Stimulated activated CD8-positive, alpha-beta memory T cell treated with anti-CD3 and anti-CD28 coated beads, Interleukin-4, amount 100 ng/mL, for 4 hours (primary cell): Measurements from ENCODE around the gene CEP112.

Experiments
- DNase-seq, 2 donors: peaks; one replicate each; pipeline ENCODE4 v3.0.0-alpha.2; 2020; ENCODE audit warnings: low read depth in 2 of 2, low spot score in 1 of 2

The CEP112 gene

DNA sequence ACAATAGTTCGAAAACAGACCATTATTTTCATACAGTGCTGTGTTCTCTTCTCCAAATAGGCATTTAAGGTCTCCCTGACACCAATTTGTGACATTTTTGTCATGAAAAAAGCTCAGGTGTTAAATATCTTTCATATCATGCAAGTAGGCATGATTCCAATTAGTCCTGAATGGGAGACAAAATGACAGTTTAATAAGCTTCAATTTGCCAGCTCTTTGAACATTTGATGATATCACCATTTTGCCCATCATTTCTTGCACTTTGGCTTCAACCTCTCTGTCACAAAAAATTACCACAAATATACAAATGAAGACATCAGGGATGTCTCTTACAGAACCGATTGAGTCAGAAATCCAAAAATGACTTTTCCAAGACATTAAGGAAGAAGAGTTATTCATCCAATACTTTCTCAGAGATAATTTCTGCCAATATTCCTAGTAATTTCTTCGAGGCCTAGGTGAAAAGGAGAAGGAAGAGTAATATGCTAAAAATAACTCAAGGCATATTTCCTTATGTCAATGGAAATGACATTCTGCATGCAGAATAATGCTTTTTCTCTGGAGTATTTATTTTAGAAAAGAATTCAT is 298.1 kb downstream of the CEP112 start:
- DNase-seq = no peak

DNA sequence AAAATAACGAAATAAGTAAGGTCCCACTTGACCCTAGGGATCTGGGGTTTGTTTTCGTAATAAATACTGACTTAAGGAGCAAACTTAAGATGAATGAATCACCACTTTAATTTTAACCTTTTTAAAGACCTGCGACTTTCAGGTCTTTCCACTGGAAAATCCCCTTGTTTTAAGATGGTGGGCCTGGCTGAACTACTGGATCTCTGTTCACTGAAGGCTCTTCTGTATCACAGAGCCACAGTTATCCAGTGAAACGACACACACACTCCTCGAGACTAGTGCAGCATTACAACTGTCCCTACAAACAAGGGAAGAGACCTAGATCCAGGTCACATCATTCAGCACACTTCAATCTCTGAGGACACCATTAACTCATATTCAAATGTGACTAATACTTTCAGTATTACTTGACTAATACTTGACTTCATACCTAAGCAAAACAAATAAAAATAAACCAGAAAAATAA is 299.0 kb downstream of the CEP112 start:
- DNase-seq = no peak

DNA sequence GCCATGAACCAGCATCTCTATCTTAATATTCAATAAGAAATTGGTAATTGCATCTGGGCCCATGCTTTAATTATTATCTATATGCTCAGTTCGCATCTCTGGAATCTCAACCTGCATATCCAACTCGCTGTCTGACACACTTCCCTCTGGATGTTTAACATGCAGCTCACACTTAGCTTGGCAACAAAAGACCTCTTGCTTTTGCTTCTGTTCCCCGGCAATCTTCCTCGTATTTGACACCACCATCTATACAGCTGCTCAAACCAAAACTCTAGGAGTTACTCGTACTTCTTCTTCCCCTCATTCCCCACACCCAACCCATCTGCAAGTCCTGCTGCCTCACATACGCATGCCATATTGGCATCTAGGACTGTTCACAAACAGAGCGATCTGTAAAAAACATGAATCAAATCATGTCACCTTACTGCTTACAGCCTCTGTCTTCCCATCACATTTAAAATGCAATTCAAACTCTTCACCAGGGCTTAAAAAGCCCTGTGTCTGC is 300.6 kb downstream of the CEP112 start:
- DNase-seq = no peak

DNA sequence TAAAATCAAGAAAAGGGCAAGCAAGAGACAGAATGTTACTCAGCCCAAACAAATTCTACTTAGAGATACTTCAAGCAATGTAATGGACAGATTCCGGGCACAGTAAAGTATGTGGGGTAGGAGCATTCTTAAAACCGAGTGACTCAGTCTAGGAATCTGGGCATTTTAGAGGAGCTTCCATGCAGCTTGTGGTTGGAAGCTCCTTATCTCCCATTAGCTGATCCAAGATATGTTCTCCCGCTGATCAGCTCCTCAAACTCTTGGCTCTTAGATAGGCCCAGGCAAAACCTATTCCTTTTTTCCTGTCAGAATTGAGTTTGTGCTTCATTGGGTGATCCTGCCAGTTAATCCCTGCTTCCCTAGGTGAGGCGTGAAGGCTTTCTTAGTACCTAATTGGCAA is 303.3 kb downstream of the CEP112 start:
- DNase-seq = no peak

DNA sequence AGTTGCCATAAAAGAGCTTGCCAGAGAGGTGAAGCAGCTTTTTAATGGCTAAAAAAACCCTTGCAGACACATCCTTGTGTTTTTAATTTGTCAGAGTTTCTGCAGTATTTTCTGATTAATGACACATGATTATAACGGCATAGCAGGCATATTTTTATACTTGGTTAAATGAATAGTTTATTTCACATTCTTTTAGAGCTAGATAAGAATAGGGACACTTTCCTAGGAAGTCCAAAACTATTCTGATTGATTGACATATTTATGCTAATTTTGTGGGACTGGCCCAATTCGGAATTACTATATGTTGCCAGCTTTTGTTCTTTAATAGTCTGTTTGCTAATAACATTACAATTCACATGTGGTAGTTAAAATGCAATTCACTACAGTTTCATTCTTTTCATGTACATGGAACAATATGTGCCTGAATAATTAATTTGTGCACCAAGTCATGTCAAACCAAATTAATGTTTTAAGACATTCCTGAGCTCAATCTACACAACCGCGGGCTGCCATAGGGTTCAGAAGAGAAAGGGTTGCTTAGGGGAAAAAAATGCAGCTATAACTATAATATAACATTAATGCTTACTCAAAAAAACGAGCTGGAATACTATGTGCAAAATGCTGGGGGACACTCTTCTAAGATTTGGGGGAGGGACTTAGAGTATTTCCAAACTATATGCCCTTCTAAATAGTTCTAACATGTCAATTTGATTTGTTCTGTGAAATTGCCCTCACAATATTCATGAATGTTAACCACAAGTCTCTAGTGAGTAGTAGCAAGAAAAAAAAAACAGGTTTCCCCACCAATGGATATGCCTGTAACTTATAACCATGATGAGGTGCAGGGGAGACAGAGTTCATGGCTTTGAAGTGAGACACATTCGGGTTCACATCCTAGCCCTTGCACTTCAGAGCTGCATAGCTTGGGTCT is 305.4 kb downstream of the CEP112 start:
- no peak for DNase-seq

DNA sequence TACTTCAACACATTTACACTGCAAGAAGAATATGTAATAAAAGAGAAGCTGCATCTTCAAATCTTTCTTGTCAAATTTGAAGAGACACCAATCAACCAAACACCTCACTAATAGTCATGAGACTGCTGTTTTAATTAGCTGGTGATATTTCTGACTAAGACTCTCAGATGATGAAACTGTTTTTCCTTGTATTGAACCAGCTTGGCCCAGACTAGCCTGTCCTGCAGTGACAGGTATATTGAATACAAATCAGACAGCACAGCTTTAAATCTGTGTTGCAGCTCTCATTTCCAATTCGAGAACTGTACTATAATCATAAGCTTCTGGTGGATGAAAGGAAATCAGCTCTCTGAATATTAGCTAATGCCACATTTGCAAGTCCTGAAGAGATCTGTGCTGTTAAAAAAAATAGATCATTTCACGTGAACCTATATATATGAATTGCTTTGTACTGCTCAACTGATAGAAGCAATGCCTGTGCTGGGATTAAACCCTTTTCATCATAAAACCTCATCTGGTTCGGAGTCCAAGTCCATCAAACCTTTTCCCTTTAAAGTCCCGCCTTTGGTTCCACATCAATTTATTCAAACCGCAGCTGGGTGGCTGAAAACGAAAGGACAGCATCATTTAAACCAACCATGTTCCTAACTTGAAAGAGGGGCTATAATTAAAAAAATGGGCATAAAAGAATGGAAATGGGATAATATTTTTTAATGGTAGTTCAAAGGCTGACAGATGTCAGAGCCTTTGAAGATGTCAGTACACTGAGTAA is 306.2 kb downstream of the CEP112 start:
- no peak for DNase-seq

DNA sequence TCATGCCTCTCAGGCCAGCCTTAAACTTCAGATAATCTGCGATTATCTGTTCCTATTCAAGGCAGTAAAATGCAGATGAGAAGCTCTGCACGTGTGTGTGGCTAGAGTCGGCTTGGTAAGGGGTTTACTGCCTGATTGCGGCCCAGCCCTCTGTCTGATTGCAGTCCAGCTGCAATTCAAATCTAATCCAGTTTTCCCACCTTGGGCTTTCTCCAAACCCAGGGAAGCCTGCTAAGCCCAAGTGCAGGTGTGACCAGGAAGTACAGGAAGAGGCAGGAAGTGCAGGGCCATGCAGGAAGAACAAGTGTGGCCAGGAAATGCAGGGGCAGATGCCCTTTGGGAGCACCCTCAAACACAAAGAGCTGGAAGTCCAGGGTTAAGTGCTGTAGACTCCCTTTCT is 314.9 kb downstream of the CEP112 start:
- DNase-seq = no peak

DNA sequence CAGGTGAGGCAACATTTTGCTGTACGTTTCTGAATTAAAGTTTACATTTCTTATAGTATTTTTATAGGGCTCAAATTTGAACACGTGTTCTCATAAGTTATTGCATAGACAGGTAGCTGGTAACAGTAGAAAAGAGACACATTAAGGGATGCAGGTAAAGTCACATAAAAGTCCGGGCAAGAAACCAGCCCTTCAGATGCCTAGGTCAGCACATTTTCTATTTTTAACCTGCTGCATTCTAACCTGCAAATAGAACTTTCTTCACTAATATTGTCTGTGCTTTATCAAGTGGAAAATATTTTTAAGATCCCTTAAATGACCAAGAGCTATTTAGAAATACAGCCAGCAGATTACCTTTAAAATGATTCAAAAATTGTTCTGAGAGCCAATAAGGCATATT is 323.1 kb downstream of the CEP112 start:
- no peak for DNase-seq

DNA sequence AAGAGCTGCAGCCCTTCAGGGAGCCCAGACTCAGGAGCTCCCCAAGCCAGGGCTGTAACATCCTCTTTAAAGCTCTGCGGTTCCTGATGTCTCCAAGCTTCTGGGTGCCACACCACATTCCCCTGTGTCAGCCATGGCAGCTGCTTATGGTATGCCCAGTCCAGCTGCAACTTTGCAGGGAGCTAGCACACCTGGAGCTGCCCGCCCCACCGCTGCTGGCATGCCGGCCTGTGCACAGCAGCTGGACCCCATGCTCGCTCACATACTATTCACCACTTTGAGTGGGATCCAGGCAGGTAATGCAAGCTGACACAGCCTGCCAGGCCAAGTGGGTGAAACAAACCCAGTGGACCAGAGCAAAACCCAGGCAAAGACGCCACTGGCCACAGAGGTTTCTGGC is 324.9 kb downstream of the CEP112 start:
- DNase-seq = no peak

DNA sequence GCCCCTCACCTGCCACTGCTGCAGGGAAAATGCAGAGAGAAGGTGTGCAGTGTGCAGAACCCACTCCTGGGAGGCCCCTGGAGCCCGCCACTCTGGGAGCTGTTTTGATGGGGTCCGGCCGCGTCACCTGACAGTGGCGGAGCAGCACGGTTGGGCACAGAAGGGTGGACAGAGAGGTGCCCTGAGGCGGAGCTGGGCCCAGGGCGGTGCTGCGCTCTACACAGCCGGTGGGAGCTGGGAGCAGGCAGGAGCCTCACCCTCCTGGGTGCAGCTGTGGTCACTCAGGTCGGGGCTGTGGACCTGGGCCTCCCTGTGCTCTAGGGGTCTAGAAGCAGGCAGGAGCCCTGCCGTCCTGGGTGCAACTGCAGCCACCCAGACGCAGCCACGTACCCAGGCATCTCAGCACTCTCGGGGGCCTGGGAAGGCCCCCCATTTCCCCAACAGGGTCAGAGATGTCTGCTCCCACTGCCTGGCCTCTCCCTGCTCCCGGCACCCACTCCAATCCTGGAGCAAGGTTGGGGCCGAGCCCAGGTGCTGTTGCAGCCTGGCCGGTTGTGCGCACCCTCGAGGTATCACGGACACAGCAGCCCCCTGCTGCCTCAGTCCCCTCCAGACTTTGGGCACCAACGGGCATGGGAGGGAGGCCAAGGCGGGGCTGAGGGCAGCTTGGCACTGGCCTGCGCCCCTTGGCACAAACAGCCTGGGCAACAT is 326.1 kb downstream of the CEP112 start:
- DNase-seq = no peak

DNA sequence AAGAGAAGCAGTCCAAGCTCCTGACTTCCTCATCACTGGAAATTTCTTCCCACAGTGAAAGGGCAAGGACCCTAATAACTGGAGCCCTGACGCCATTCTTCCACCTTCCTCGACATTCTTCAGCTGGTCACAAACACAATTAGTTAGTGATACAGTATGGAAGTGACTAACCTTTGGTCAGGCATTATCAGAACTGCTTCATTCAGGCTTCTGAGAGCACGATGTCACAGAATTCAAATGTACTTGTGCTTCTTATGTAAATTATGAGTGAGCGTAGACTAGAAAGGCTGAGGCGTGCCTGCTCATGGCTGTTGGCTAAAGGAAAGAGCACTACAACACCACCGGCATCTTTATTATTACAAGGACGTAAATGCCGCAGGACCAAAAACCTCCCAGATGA is 327.5 kb downstream of the CEP112 start:
- no peak for DNase-seq

DNA sequence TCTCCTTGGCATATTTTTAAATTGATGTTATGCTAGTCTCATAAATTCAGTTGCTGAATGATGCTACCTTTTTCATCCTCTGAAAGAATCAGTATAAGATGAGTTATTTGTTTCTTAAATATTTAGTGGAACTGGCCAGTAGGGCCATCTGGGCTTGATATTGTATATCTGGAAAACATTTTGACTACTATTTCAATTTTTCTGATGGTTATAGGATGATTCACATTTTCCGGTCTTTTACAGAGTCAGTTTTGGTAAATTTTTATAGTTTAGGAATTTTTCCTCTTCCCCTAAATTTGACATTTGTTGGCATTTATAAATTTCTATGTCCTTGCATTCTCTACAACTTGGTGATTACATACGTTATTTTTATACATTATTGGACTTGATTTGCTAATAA is 334.2 kb downstream of the CEP112 start:
- DNase-seq = no peak

DNA sequence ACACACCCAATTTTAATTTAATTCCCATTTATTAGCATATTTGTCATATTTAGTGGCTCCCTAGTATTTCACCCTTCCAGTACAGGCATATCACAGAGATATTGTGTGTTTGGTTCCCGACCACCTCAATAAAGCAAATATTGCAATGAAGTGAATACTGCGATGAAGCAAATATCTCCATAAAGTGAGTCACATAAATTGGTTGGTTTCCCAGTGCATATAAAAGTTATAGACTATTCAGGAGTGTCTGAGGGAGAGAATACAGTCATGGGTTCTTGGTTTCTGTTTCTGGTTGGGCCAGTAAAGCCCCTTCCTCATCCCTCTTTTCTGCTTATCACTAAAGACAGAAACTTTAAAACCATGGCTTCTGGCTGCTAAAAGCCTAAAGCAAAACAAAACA is 335.1 kb downstream of the CEP112 start:
- DNase-seq = no peak

DNA sequence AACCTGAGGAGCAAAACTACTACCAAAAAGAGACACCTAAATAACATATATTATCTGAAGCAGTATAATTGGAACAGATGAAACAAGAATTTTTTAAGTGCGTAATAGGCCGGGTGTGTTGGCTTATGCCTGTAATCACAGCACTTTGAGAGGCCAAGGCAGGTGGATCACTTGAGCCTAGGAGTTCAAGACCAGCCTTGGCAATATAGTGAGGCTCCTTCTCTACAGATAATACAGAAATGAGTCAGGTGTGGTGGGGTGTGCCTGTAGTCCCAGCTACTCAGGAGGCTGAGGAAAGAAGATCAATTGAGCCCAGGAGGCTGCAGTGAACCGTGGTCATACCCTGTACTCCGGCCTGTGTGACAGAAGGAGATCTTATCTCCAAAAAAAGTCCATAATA is 336.3 kb downstream of the CEP112 start:
- DNase-seq = no peak

DNA sequence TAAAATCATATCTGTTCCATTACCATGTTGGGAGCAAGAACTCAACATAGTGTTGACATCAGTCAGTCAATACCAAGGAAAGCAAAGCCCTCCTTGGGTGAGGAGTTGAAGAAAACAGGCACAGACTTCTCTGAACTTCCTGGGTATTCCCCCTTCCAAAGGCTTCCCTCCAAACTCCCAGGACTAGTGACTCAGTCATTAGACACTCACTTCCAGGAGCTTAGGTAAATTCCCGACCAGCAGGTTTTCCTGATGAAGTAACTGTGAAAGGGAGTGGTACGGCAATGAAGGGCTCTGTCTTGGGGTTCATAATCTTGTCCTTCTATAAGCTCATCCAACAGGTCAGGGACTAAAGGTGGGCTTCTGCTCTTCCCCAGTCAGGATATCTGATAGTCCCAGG is 336.7 kb downstream of the CEP112 start:
- no peak for DNase-seq

DNA sequence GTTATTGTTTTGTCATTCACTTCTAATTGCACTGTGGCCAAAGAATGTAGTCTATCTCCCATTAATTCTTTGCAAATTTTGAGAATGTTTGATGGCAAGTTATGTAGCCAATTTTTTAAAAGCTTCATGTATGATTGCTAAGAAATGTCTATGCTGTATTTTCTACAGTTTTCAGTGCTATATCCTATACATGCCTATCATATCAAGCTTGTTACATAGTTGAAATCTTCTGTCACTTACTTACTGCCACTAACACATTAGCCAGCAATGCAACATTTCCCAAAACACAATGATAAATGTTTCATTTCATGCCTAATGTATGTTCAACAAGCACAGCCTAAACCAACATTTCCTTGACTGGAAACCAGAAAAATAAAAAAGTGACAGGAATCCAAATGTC is 338.1 kb downstream of the CEP112 start:
- no peak for DNase-seq

DNA sequence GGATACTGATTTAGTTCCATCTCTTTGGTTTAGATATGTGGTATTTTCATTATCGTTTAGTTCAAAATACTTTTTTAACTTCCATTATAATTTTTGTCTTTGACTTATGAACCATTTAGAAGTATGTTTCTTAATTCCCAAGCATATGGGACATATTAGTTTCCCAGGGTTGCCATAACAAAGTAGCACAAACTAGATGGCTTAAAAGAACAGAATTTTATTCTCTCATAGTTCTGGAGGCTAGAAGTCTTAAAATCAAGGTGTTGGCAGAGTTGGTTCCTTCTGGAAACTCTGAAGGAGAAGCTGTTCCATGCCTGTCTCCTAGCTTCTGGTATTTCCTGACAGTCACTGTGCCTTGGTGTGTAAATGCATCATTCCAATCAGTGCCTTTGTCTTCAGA is 339.0 kb downstream of the CEP112 start:
- no peak for DNase-seq

DNA sequence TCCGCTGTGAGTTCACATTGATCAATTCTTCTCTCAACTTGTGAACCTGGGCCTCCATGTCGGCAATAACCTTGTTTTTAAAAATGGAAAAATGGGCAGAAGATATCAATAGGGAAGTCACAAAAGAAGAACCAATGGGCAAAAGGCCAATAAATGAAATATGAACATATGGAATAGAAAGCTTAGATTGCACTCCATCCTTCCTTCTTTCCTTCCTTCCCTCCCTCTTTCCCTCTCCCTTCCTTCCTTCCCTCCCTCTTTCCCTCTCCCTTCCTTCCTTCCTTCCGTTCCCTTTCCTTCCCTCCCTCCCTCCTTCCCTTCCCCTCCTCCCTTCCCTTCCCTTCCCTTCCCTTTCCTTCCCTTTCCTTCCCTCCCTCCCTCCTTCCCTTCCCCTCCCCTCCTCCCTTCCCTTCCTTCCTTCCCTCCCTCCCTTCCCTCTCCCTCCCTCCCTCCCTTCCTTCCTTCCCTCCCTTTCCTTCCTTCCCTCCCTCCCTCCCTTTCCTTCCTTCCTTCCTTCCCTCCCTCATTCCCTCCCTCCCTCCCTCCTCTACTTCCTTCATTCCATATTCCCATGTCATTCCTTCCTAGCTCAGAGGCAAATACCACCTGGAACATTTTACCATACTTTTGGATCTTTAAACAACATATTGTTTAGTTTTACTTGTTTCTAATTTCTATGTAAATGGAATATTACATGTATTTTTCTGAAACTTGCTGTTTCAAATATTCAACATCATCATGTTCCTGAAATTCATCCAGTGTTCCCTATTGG is 339.8 kb downstream of the CEP112 start:
- DNase-seq = no peak

DNA sequence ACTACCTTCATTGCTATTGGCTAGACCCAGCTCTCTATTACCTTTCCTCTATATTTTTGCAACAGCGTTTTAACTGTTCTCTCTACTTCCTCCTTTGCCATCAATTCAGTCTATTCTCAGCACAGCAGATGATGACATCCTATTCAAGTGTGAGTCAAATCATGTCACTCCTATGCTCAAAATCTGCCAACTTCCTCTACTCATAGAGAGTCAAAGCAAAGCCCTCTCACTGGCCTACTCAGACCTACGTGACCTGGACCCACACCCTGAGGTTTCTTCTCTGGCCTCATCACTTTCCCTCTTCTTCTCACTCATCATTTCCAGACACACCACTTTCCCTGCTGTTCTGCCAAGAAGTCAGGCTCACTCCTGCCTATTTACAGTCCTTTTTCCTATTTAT is 341.4 kb downstream of the CEP112 start:
- no peak for DNase-seq

DNA sequence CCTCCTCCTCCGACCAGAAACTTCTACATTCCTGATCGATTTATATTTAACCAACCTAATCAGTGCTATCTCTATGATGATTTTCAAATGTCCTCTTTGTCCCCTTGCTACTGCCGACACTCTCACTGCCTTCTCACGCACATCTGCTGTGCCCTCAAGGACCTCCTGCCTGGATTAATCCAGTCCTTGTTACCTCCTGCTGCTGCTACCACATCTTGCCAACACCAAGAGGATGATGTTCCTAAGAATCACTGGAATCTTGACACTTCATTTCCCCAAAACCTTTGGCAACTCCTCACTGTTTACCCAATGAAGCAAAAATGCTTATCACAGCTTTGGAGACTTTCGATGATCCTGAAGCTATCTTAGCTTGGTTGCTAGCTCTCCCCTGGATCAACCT is 343.2 kb downstream of the CEP112 start:
- no peak for DNase-seq
